Activated B cell treated with CpG ODN at 0.5 μM for 24 hours (primary cell): Measurements from ENCODE around the gene APBB2. TPM values are rescaled to one million over a fixed set of nuclear protein-coding genes. Genes with fewer than 3 reads are reported as not detected.

Experiments used
- ATAC-seq: fragments of 200-7000 bp; cut with Tn5 transposase; one replicate; pipeline ENCODE4 v1.10.0; 2021; ENCODE audit warnings: low read depth, mild to moderate bottlenecking, moderate library complexity
- CTCF ChIA-PET: fragments of 350-600 bp; sonication (Branson Sonifier 250); formaldehyde crosslinking; loops from one replicate; lab custom pipeline; 2021; ENCODE audit warnings: antibody characterized with exemption; lab: Charles Lee
- POLR2A ChIA-PET: fragments of 350-600 bp; sonication (Branson Sonifier 250); formaldehyde crosslinking; loops from one replicate; lab custom pipeline; 2021; ENCODE audit warnings: antibody characterized with exemption; lab: Charles Lee
- DNase-seq: peaks from one replicate; pipeline ENCODE4 v3.0.0; 2022
- H3K27ac Mint-ChIP-seq: one replicate; pipeline ENCODE4 v1.8.0; 2020; ENCODE audit warnings: mixed read lengths
- H3K27me3 Mint-ChIP-seq: one replicate; pipeline ENCODE4 v1.8.0; 2021; ENCODE audit warnings: mixed read lengths
- H3K36me3 Mint-ChIP-seq: one replicate; pipeline ENCODE4 v1.8.0; 2021; ENCODE audit warnings: low read depth, mixed read lengths
- H3K4me1 Mint-ChIP-seq: one replicate; pipeline ENCODE4 v1.8.0; 2021; ENCODE audit warnings: mixed read lengths
- H3K4me3 Mint-ChIP-seq: one replicate; pipeline ENCODE4 v1.8.0; 2020; ENCODE audit warnings: mild to moderate bottlenecking, mixed read lengths
- H3K9me3 Mint-ChIP-seq: one replicate; pipeline ENCODE4 v1.8.0; 2020; ENCODE audit warnings: mixed read lengths
- CTCF ChIP-seq: fragments of 200-600 bp; IDR thresholded peaks from one replicate; pipeline ENCODE4 v1.8.0; 2022; ENCODE audit warnings: antibody characterized with exemption, mild to moderate bottlenecking
- intact Hi-C: fragments of 100-400 bp; cut with micrococcal nuclease; formaldehyde crosslinking; loops from one replicate; pipeline ENCODE4 v1.15.1; 2024
- total RNA-seq: library from RNA; stranded (reverse); gene quantifications from 2 replicates; pipeline ENCODE4 v1.2.3, GENCODE V29; 2022

The APBB2 gene
- total RNA-seq, 1 donor from 2014 or later = 3.7 TPM

- H3K27ac Mint-ChIP-seq = peak overlapping the region; percentile 21
- ChIA-PET CTCF (interaction anchor here (1.6 to 1.7 kb wide), 2 partner anchors 12 to 15 kb away, joined by 5 to 7 read pairs; no protein-coding TSS in a partner anchor), POLR2A (interaction anchor here (1.0 to 1.1 kb wide), 2 partner anchors 11 to 16 kb away, joined by 3 to 4 read pairs; no protein-coding TSS in a partner anchor)
- no peaks in the 10 kb centered on the region for H3K36me3 Mint-ChIP-seq
- intact Hi-C loops = no loop called here
- TF ChIP-seq CTCF = no peak
- H3K9me3 Mint-ChIP-seq = no peaks in the 10 kb centered on the region
- no peak for DNase-seq
- peak overlapping the region; percentile 84 for H3K4me3 Mint-ChIP-seq
- peaks cover 29% of the 10 kb centered on the region for H3K4me1 Mint-ChIP-seq
- peaks cover 11% of the 10 kb centered on the region for H3K27me3 Mint-ChIP-seq
- ATAC-seq = no peak
Measured at GRCh38 chr4:40856277-40856839, 358.0 kb downstream of the APBB2 start.

GRCh38 chr4:40850496-40850895 is 363.8 kb downstream of the APBB2 start:
- Mint-ChIP-seq H3K4me1 (peaks cover 20% of the 10 kb centered on the region), H3K36me3 (no peaks in the 10 kb centered on the region), H3K4me3 (no peak overlapping the region), H3K27me3 (peaks cover 3% of the 10 kb centered on the region), H3K9me3 (no peaks in the 10 kb centered on the region), H3K27ac (no peak overlapping the region)
- TF ChIP-seq CTCF = no peak
- DNase-seq = no peak
- POLR2A ChIA-PET = no interaction called here
- intact Hi-C loops = no loop called here
- CTCF ChIA-PET = interaction anchor here (0.6 kb wide), 1 partner anchor 31 kb away, joined by 3 read pairs; no protein-coding TSS in a partner anchor
- no peak for ATAC-seq

- intact Hi-C loops = loop anchor here (10.0 kb wide), 1 partner anchor 524 kb away; no protein-coding TSS in a partner anchor
- Mint-ChIP-seq H3K27me3 (peaks cover 3% of the 10 kb centered on the region), H3K27ac (no peak overlapping the region), H3K36me3 (no peaks in the 10 kb centered on the region), H3K4me3 (no peak overlapping the region), H3K4me1 (peaks cover 15% of the 10 kb centered on the region), H3K9me3 (no peaks in the 10 kb centered on the region)
- no peak for TF ChIP-seq CTCF
- POLR2A ChIA-PET = interaction anchor here (0.6 kb wide), 1 partner anchor 272 kb away, joined by 6 read pairs; no protein-coding TSS in a partner anchor
- DNase-seq (no peak), ATAC-seq (no peak)
- CTCF ChIA-PET = interaction anchor here (1.0 to 1.1 kb wide), 2 partner anchors 8 to 9 kb away, joined by 3 to 5 read pairs; no protein-coding TSS in a partner anchor
Measured at GRCh38 chr4:40848940-40849339, 365.4 kb downstream of the APBB2 start.

GRCh38 chr4:40848251-40848650 is 366.1 kb downstream of the APBB2 start:
- TF ChIP-seq CTCF = no peak
- ChIA-PET POLR2A (no interaction called here), CTCF (interaction anchor here (1.1 kb wide), 1 partner anchor 8 kb away, joined by 3 read pairs; no protein-coding TSS in a partner anchor)
- DNase-seq (no peak), ATAC-seq (no peak)
- H3K4me1 Mint-ChIP-seq = peaks cover 16% of the 10 kb centered on the region
- no peaks in the 10 kb centered on the region for H3K9me3 Mint-ChIP-seq
- no peak overlapping the region for H3K27ac Mint-ChIP-seq
- intact Hi-C loops = loop anchor here (10.0 kb wide), 1 partner anchor 523 kb away; no protein-coding TSS in a partner anchor
- H3K36me3 Mint-ChIP-seq = no peaks in the 10 kb centered on the region
- no peak overlapping the region for H3K4me3 Mint-ChIP-seq
- no peaks in the 10 kb centered on the region for H3K27me3 Mint-ChIP-seq

GRCh38 chr4:40846532-40846931 is 367.8 kb downstream of the APBB2 start:
- intact Hi-C loops = loop anchor here (10.0 kb wide), 1 partner anchor 522 kb away; no protein-coding TSS in a partner anchor
- Mint-ChIP-seq H3K4me3 (no peak overlapping the region), H3K27me3 (no peaks in the 10 kb centered on the region), H3K27ac (no peak overlapping the region), H3K36me3 (no peaks in the 10 kb centered on the region), H3K9me3 (no peaks in the 10 kb centered on the region), H3K4me1 (peaks cover 29% of the 10 kb centered on the region)
- ATAC-seq (no peak), DNase-seq (no peak)
- POLR2A ChIA-PET = no interaction called here
- CTCF ChIA-PET = no interaction called here
- TF ChIP-seq CTCF = no peak
